NCI-H2029 treated with DMSO at 0.1 percent for 48 hours (cell line): ENCODE results near the gene TRABD2A.
"Not testable (repeated sequence)": the region's sequence is repeated elsewhere in the genome, so short reads cannot be mapped to it uniquely, and the experiment has no call there.

Experiments used
- DNase-seq: peaks from one replicate; lab custom pipeline; 2025; lab: John Stamatoyannopoulos, UW

The TRABD2A gene

GRCh38 chr2:84879584-84880394 lies 1.1 kb downstream of the TRABD2A start:
- DNase-seq: no peak

DNA sequence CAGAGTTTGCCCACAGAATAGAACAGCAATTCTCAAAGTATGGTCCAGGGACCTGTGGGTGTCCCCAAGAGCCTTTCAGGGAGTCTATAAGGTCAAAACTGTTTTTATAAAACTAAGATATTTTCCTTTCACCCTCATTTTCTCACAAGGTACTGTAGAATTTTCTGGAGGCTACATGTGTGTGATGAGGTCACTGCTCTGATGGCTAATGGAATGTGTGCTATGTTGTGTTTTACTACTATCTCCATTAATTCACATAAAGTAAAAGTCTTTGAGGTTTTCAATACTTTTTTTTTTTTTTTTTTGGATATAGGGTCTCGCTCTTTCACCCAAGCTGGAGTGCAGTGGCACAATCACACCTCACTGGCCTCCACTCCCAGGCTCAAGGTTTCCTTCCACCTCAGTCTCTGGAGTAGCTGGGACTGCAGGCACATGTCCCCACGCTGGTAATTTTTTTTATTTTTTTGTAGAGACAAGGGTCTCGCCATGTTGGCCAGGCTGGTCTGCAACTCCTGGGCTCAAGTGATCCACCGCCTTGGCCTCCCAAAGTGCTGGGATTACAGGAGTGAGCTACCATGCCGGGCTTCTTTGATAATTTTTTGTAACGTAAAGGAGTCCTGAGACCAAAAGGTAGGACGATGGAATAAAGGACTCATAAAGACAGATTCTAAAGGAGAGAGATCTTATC lies 1.8 kb downstream of the TRABD2A start:
- DNase-seq: no peak

DNA sequence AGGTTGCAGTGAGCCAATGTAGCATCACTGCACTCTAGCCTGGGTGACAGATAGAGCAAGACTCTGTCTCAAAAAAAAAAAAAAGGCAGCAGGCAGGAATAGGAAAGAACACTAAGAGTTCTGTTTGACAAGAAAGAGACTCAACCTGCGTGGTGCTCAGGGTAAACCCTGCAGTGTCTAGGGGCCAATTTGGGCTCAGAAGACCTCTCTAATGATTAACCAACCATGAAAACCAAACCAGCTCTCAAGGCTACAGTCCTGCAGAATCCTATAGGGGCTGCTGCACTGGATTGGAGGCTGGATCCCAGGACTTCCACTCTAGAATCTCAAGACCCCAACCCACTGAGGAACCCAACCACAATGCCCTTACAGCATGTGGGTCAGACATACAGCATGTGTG lies 2.4 kb downstream of the TRABD2A start:
- DNase-seq: no peak

GRCh38 chr2:84876369-84876768 lies 4.5 kb downstream of the TRABD2A start:
- no peak for DNase-seq

DNA sequence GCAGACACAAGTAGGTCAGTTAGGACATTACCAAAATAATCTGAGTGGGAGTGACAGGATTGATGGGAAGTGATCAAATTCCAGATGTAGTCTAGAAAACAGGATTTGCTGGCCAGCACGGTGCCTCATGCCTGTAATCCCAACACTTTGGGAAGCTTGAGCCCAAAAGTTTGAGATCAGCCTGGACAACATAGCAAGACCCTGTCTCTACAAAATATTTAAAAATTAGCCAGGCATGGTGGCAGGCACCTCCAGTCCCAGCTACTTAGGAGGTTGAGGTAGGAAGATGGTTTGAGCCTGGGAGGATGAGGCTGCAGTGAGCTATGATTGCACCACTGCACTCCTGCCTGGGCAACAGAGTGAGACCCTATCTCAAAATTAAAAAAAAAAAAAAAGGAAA lies 5.3 kb downstream of the TRABD2A start:
- DNase-seq: not testable (repeated sequence)

- no peak for DNase-seq
Observed at GRCh38 chr2:84875213-84875560, 5.7 kb downstream of the TRABD2A start.

DNA sequence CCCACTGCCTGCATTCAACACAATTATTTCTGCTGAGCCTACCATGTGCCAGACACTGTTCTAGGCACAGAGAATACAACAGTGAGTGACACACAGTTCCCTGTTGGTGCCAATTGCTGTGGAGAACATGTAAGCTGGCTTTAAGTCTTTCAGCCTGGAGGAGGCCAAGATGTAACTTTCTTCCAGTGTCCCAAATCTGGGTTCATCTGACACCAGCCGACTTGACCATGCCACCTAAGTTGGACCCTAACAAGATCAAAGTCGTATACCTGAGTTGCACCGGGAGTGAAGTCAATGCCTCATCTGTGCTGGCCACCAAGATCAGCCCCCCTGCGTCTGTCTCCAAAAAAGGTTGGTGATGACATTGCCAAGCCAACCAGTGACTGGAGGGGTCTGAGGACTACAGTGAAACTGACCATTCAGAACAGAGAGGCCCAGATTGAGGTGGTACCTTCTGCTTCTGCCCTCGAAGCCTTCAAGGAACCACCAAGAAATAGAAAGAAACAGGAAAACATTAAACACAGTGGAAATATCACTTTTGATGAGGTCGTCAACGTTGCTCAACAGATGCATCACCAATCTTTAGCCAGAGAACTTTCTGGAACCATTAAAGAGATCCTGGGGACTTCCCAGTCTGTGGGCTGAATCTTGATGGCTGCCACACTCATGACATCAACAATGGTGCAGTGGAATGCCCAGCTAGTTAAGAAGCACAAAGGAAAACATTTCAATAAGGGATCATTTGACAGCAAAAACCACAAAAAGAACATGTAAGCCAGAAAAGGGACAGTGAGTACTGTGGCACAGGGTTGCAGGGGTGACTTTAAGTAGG lies 6.3 kb downstream of the TRABD2A start:
- DNase-seq: no peak

DNA sequence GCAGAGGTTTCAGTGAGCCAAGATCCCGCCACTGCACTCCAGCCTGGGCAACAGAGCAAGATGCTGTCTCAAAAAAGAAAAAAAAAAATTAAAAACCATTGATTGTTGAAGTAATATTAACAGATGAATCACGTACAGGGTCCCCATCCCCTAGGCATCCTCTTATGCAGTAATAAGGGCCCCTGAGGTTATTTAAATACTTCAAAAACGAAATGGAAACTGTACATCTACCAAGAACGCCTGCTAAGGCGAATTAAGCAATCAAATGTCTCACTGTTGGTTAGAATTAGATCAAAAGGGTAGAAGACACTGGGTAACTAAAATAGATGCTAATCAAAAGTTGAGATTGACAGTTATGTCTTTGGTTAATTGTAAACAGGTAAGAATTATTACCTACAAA lies 7.5 kb downstream of the TRABD2A start:
- no peak for DNase-seq

DNA sequence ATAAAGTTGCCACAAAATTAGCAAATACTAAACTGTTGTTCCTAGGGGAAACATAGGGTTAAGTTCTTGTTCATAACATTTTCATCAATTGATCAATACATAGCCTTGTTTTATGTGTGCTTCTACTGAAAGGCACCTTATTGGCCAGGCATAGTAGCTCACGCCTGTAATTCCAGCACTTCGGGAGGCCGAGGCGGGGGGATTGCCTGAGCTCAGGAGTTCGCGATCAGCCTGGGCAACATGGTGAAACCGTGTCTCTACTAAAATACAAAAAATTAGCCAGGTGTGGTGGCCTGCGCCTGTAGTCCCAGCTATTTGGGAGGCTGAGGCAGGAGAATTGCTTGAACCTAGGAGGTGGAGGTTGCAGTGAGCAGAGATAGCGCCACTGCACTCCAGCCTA lies 8.2 kb downstream of the TRABD2A start:
- DNase-seq: not testable (repeated sequence)

DNA sequence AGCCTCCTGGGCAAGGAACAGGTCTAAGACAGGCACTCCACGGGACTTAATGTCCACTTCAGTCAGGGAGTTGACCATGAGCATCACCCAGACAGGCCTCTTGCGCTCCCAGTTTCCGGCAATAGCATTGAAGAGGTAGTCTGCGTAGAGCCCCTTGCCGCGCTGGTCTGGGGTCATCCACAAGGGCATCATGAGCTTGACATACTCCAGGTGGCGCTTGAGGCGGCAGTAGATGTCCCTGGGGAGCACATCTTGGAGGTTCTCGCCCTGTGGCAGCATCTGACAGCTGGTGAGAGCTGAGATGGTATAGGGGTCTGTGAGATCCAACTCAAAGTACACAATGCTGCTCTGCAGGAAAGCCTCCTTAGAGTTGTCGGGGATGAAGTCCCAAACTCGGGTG lies 10.6 kb downstream of the TRABD2A start:
- DNase-seq: no peak

DNA sequence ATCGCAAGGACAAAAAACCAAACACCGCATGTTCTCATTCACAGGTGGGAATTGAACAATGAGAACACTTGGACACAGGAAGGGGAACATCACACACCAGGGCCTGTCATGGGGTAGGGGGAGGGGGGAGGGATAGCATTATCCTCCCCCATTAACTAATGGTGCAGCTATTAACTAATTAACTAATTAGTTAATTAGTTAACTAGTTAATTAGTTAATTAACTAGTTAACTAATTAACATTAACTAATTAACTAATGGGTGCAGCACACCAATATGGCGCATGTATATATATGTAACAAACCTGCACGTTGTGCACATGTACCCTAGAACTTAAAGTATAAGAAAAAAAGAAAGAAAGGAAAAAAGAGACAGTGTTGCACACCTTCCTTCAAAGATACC lies 12.6 kb downstream of the TRABD2A start:
- not testable (repeated sequence) for DNase-seq

DNA sequence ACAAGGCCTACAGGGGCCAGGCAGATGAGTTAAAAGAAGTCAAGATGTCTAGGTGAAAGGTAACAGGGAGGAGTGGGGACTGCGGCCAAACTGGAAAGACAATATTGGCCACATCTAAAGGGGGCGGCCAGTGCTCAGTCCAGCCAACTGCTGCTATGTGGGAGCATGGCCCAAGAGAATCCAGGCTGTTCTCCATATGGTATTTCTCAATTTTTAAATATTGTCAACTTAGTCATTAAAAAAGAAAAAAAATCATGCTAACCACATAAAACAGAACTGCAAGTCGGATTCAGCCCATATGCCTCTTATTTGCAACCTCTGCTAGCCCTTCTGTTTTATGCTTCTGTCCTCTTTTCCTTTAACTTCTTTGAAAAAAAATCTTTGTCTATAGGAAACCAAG lies 14.8 kb downstream of the TRABD2A start:
- no peak for DNase-seq

GRCh38 chr2:84865181-84865783 lies 15.6 kb downstream of the TRABD2A start:
- DNase-seq: no peak

GRCh38 chr2:84862006-84862405 lies 18.9 kb downstream of the TRABD2A start:
- no peak for DNase-seq

- no peak for DNase-seq
Observed at GRCh38 chr2:84861539-84861938, 19.3 kb downstream of the TRABD2A start.

- DNase-seq: no peak
Observed at GRCh38 chr2:84858937-84859336, 21.9 kb downstream of the TRABD2A start.

GRCh38 chr2:84858123-84858522 lies 22.8 kb downstream of the TRABD2A start:
- no peak for DNase-seq

- no peak for DNase-seq
Observed at GRCh38 chr2:84857566-84857965, 23.3 kb downstream of the TRABD2A start.

- no peak for DNase-seq
Observed at GRCh38 chr2:84856787-84857186, 24.1 kb downstream of the TRABD2A start.

GRCh38 chr2:84855731-84856130 lies 25.2 kb downstream of the TRABD2A start:
- no peak for DNase-seq

DNA sequence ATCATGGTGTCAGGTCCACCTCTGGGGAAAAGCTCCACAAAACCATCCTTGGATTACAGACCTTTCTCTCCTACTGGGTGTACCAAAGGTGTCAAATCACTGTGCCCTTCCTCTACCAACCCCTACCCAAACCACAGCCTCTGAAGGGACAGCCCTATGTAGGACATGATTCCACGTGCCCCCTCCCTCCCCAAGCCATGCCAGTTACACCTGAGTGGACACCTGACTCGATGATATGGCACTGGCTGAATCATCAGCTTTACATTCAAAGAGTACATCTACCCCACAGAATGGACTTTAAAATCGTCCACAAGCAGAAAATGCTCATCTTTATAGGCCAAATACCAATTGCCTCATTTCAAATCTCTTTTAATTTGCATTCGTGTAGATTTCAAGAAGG lies 26.0 kb downstream of the TRABD2A start:
- no peak for DNase-seq

GRCh38 chr2:84851876-84852275 lies 29.0 kb downstream of the TRABD2A start:
- no peak for DNase-seq
